ENCODE data around the gene SEMA3G. TPM values are rescaled to one million over a fixed set of nuclear protein-coding genes. Genes with fewer than 3 reads are reported as not detected.

Gene SEMA3G
- total RNA-seq, 1 experiment from 2014 or later: 1.6 TPM

GRCh38 chr3:52420388-52420787 is 24.5 kb downstream of the SEMA3G start (continued):
- TF ChIP-seq SMAD3 (CRISPR knock-in tag; IDR thresholded peaks at IDR 0.05; ENCODE audit: borderline replicate concordance) (no peak), RELA (CRISPR knock-in tag; IDR thresholded peaks at IDR 0.05; ENCODE audit: borderline replicate concordance) (no peak), SP1 (CRISPR knock-in tag; conservative IDR thresholded peaks at IDR 0.05) (no peak)
- TF ChIP-seq, protein P1, sequence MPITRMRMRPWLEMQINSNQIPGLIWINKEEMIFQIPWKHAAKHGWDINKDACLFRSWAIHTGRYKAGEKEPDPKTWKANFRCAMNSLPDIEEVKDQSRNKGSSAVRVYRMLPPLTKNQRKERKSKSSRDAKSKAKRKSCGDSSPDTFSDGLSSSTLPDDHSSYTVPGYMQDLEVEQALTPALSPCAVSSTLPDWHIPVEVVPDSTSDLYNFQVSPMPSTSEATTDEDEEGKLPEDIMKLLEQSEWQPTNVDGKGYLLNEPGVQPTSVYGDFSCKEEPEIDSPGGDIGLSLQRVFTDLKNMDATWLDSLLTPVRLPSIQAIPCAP (CRISPR knock-in tag; IDR thresholded peaks at IDR 0.05): no peak

DNA sequence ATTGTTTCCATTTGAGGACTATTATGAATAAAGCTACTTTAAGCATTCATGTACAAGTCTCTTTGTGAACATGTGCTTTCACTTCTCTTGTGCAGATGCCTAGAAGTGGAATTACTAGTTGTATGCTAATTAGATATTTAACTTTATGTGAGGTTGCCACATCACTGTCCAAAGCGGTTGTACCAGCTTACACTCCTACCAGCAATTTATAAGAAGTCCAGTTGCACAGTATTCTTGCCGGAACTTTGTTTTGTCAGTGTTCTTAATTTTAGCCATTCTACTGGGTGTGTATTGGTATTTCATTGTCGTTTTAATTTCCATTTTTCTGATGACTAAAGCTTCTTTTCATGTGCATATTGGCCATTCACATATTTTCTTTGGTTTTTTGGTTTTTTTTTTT is 29.1 kb downstream of the SEMA3G start:
- H3K4me3 Mint-ChIP-seq: no peak overlapping the region
- H3K27ac Mint-ChIP-seq: no peak overlapping the region
- H3K27me3 Mint-ChIP-seq (ENCODE audit: low read depth): no peaks in the 10 kb centered on the region
- ChIA-PET POLR2A (no interaction called here), CTCF (interaction anchor here (1.1 to 1.8 kb wide), 4 partner anchors 30 to 32 kb away, joined by 4 to 5 read pairs (median 5); partner anchors contain the start of gene SEMA3G)
- H3K9me3 Mint-ChIP-seq: no peaks in the 10 kb centered on the region
- H3K36me3 Mint-ChIP-seq: peaks cover 8% of the 10 kb centered on the region; the same call in 1 of the 2 replicates
- H3K4me1 Mint-ChIP-seq: peaks cover 9% of the 10 kb centered on the region
- ATAC-seq: no peak
- no peak for TF ChIP-seq NFYB (CRISPR knock-in tag; conservative IDR thresholded peaks at IDR 0.05; ENCODE audit: low read depth)
- no peak for TF ChIP-seq PRRX2 (CRISPR knock-in tag; IDR thresholded peaks at IDR 0.05)
- no peak for TF ChIP-seq GRHL2 (CRISPR knock-in tag; IDR thresholded peaks at IDR 0.05; ENCODE audit: insufficient replicate concordance, severe bottlenecking)
- no peak for TF ChIP-seq SMAD4 (CRISPR knock-in tag; IDR thresholded peaks at IDR 0.05)
- TF ChIP-seq FOXJ3 (CRISPR knock-in tag; IDR thresholded peaks at IDR 0.05; ENCODE audit: borderline replicate concordance): no peak
- no peak for TF ChIP-seq TEAD4 (CRISPR knock-in tag; IDR thresholded peaks at IDR 0.05)
- TF ChIP-seq, protein P2, sequence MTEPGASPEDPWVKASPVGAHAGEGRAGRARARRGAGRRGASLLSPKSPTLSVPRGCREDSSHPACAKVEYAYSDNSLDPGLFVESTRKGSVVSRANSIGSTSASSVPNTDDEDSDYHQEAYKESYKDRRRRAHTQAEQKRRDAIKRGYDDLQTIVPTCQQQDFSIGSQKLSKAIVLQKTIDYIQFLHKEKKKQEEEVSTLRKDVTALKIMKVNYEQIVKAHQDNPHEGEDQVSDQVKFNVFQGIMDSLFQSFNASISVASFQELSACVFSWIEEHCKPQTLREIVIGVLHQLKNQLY (CRISPR knock-in tag; IDR thresholded peaks at IDR 0.05): no peak
- TF ChIP-seq, protein P1 (CRISPR knock-in tag; IDR thresholded peaks at IDR 0.05): no peak
- TF ChIP-seq, protein P3, sequence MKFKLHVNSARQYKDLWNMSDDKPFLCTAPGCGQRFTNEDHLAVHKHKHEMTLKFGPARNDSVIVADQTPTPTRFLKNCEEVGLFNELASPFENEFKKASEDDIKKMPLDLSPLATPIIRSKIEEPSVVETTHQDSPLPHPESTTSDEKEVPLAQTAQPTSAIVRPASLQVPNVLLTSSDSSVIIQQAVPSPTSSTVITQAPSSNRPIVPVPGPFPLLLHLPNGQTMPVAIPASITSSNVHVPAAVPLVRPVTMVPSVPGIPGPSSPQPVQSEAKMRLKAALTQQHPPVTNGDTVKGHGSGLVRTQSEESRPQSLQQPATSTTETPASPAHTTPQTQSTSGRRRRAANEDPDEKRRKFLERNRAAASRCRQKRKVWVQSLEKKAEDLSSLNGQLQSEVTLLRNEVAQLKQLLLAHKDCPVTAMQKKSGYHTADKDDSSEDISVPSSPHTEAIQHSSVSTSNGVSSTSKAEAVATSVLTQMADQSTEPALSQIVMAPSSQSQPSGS (CRISPR knock-in tag; IDR thresholded peaks at IDR 0.05; ENCODE audit: borderline replicate concordance, low read depth): no peak
- TF ChIP-seq IRF2 (CRISPR knock-in tag; IDR thresholded peaks at IDR 0.05; ENCODE audit: borderline replicate concordance, low read depth): no peak
- no peak for TF ChIP-seq MYBL2 (CRISPR knock-in tag; IDR thresholded peaks at IDR 0.05)
- TF ChIP-seq FOXK1 (CRISPR knock-in tag; IDR thresholded peaks at IDR 0.05): no peak
- TF ChIP-seq ZNF219 (CRISPR knock-in tag; IDR thresholded peaks at IDR 0.05; ENCODE audit: borderline replicate concordance): no peak
- no peak for TF ChIP-seq ETV6 (CRISPR knock-in tag; IDR thresholded peaks at IDR 0.05)
- TF ChIP-seq CREB1 (CRISPR knock-in tag; IDR thresholded peaks at IDR 0.05): no peak
- no peak for TF ChIP-seq ZNF416 (CRISPR knock-in tag; IDR thresholded peaks at IDR 0.05)
- no peak for TF ChIP-seq NFE2L1 (CRISPR knock-in tag; IDR thresholded peaks at IDR 0.05)
- TF ChIP-seq SMAD3 (CRISPR knock-in tag; IDR thresholded peaks at IDR 0.05; ENCODE audit: borderline replicate concordance): no peak
- TF ChIP-seq ZNF532 (CRISPR knock-in tag; IDR thresholded peaks at IDR 0.05; ENCODE audit: borderline replicate concordance): no peak
- DNase-seq (ENCODE audit: low spot score): no peak
